ENCODE data around the gene RBMS1. TPM values are rescaled to one million over a fixed set of nuclear protein-coding genes. Genes with fewer than 3 reads are reported as not detected.

The RBMS1 gene
- total RNA-seq, 1 donor from 2014 or later: 10.2 TPM

- DNase-seq (ENCODE audit: low spot score in 2 of 2) (peak; percentile 55 to 73), FAIRE-seq (no peak)
Measured at GRCh38 chr2:160269803-160270570, 223.6 kb downstream of the RBMS1 start.

DNA sequence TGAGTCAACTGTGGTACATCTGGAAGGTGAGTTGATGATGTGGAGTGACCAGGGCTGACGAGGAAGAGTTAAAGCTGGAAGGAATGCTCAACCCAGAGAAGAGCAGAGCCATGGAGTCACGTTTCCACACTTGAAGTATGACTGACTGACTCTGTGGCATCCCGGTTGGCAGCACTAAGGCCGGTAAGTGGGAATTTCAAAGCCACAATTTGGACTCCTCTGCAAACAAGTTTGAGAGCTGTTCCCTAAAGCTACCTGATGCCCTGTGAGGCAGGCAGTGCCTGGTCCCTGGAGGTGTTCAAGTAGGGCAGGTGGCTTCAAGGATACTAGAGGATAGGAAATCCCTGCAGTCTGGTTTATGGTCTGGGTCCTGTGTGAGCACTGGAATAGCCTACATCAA is 224.2 kb downstream of the RBMS1 start:
- DNase-seq (ENCODE audit: low spot score in 2 of 2) (peak in 1 of 2 donors; percentile 11), FAIRE-seq (no peak)

DNA sequence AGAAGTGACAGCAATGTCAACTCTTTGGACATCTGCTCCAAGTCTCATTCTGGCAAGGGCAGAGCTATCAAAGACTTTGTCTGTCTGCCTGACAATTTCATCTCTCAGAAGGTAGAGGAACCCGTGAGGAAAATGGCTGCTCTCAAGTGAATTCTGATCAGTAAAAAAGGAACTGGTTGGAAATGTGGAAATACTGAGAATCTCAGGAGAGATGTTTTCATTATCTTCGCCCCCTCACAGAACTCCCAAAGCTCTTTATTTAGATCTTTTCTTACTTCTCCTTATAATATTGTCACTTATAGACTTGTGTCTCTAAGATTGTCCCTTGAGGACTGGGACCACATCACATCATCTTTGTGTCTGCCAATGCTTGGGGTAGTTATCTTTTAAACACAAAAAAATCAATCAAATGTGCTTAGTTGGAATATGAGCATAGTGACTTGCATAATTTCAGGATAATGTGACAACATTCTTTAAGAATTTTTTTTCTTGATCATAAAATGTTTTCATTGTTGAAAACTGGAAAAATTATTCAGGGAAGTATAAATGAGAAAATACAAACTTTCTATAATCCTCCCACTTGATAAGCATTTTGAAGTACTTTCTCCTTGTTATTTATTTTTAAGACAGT is 225.3 kb downstream of the RBMS1 start:
- DNase-seq (ENCODE audit: low spot score in 2 of 2): no peak
- FAIRE-seq: no peak

DNA sequence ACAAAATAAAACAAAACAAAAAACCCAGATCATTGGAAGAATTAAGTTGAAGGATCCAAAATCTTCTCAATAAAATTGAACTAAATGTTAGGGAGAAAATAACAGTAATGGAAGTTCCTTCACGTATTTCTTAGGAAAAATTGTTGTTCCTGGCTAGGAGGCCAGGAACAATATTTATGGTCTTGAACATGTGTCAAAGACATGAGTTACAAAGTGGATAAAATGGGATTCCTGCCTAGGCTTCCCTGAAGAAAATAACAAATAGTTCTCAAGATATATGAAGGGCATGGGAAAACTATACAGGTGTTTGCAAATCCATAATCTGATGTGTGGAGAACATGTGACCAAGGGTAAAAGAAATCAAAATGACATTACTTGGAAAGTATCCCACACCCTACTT is 225.9 kb downstream of the RBMS1 start:
- no peak for FAIRE-seq

DNA sequence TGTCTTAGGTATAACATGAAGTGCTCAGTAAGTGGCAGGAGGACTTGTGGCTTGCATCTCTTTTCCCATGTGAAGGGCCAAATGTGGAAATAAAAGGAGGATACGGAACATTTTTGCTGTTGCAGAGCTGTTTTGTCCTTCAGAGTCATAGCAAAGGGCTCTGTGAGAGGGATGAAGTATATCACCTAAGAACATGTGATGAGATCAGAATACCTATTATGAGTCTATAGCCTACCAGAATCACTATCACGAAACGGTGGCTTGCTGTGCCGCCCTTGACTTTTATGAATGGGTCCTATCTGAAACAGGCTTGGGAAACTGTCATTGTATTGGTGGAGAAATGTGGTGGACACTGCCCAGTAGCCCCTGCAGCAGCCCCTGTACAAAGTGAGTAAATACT is 226.6 kb downstream of the RBMS1 start:
- DNase-seq (ENCODE audit: low spot score in 2 of 2) (no peak), FAIRE-seq (no peak)

More for the DNA sequence above, 225.9 kb downstream of the RBMS1 start:
- no peak for DNase-seq (ENCODE audit: low spot score in 2 of 2)

GRCh38 chr2:160266037-160266551 is 227.5 kb downstream of the RBMS1 start:
- DNase-seq (ENCODE audit: low spot score in 2 of 2): no peak
- no peak for FAIRE-seq

DNA sequence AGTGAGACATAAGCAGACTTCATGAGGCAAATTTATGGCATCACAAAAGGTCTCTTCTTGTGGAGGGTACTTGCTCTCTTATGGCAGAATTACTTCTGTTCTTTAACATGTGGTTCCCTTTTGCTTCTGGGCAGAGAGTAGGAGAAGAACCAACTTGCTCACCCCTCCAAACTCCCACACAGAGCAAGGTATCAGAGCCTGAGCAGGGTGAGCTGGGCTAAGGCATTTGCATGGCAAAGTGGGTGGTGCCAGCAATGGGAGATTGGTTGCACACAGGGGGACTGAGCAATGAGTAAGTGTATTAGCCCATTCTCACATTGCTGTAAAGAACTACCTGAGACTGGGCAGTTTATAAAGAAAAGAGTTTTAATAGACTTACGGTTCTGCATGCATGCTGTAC is 229.3 kb downstream of the RBMS1 start:
- DNase-seq (ENCODE audit: low spot score in 2 of 2): no peak

DNA sequence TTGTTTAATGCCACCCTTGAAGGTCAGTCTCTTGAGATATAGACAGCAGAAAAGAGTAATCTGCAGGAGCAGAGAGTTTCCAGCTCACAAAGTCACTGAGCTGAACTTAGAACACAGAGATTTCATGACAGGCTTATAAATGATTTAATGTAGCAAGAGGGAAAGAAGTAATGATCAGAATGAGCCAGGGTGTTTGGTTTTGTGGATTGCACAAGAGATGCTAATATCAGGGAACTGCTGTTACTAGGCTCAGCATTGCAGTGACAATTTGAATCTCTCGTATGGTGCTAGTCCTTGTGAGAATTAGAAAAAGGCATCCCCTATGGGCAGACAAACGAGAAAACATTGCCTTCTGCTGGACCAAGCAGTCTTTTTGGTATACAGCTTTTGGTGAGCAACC is 231.9 kb downstream of the RBMS1 start:
- DNase-seq (ENCODE audit: low spot score in 2 of 2) (no peak), FAIRE-seq (no peak)

More for the DNA sequence above, 229.3 kb downstream of the RBMS1 start:
- FAIRE-seq: no peak

- no peak for FAIRE-seq
- no peak for DNase-seq (ENCODE audit: low spot score in 2 of 2)
Measured at GRCh38 chr2:160258492-160258805, 235.2 kb downstream of the RBMS1 start.

DNA sequence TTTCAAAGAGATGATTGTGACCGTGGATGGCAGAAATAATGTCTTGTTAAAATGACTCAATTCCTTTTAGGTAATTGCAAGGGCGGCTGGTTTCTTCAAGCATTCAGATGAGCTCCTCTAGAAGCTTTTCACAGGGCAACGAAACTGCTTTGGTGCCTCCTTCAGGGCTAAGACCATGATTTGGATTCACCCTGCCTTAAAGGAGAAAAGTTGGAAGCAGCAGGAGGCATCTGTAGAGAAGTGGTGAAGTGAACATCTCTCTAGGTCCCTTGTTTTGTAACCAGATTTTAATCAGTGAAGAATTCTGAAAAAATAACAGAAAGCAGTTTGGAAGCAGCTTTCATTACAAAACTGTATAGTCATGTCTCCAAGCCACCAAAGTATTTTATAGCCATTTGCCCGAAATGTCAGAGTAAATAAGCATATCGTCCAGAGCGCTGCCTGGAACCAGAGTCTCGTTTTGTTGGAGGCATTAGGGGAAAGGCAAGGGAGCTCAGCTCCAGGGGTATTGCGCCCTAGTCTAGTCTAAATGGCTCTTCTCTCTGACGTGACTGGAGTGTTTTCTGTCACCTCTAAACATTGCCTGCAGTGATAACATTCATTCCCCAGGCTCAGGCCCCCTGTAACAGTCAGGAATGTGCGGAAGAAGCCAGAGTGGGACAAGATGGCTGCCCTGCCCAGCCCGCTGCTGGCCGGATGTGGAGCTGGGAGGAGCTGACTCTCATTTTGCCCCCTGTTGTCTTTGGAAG is 235.7 kb downstream of the RBMS1 start:
- no peak for FAIRE-seq
- no peak for DNase-seq (ENCODE audit: low spot score in 2 of 2)

DNA sequence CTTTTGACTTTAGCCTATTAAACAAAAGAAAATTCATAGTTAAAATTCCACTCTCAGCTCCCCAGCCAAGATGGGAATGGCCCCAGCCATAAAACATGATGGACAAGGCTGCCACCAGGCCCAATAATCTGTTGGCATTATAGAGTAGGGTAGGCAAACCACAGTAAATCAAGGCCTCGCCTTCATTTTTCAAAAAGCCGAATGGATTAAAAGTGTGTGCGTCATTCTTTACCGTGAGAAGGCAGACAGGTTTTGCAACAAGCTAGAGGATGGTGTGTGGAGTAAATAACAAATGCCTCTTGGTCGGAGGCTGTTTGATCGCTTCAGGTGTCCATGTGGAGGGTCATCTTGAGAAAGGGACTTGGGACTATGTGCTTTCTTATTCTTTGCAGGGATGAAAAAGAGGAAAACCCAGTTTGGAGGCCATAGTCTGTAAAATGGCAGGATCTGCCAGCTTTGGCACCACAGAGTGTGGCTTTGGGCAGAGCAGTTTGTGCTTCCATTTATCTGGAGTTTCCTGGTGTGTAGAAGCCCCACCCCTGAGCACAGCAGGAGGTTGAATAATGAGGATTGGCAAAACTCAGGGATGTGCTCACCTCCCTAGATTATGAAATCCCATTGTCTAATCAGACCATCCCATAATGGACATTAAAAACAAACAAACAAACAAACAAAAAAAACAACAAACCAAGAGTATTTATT is 236.4 kb downstream of the RBMS1 start:
- no peak for FAIRE-seq
- no peak for DNase-seq (ENCODE audit: low spot score in 2 of 2)

GRCh38 chr2:160256507-160256906 is 237.1 kb downstream of the RBMS1 start:
- FAIRE-seq: no peak

DNA sequence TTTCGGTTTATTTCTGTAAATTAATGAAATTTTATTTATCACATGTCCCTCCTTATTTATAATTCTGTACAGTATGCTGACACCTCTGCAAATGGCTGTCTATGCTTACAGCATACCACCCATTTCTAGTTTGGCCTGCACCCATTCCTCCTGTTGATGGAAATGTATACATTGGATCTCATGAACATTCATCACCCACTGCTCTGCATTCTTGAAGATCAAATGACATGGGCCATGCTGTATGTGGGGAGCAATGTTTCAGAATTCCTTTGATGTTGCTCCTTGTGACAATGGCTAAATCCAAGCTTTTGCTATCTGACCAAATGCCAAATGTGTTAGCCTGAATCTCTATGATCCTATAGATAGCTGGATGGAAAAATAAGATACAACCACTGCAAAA is 238.2 kb downstream of the RBMS1 start:
- DNase-seq (ENCODE audit: low spot score in 2 of 2) (no peak), FAIRE-seq (no peak)

More at GRCh38 chr2:160256507-160256906, 237.1 kb downstream of the RBMS1 start:
- no peak for DNase-seq (ENCODE audit: low spot score in 2 of 2)

- no peak for FAIRE-seq
- DNase-seq (ENCODE audit: low spot score in 2 of 2): no peak
Measured at GRCh38 chr2:160254189-160254762, 239.3 kb downstream of the RBMS1 start.

GRCh38 chr2:160253440-160254188 is 240.0 kb downstream of the RBMS1 start:
- no peak for DNase-seq (ENCODE audit: low spot score in 2 of 2)
- no peak for FAIRE-seq

DNA sequence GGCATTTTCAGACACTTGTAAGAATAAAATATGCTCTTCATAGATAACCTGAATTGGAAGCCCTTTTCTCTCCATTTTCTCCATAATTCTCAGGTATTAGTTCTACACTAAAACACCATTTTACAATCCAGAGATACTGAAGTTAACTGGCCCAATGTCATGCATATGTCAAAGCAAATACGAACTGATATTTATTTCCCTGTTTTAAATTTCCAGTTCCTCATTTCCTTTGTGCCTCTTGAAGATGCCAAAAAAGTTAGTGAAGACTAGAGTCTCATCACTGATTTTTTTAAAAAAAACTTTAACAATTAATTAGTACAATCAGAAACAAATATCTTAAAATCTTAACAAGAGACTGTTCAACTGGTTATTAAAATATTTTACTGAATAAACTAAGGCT is 240.7 kb downstream of the RBMS1 start:
- no peak for DNase-seq (ENCODE audit: low spot score in 2 of 2)
- FAIRE-seq: no peak

- peak; percentile 18 to 46 for DNase-seq (ENCODE audit: low spot score in 2 of 2)
- peak; percentile 58 for FAIRE-seq
Measured at GRCh38 chr2:160252278-160252887, 241.2 kb downstream of the RBMS1 start.

- FAIRE-seq: no peak
- DNase-seq (ENCODE audit: low spot score in 2 of 2): no peak
Measured at GRCh38 chr2:160251569-160251968, 242.0 kb downstream of the RBMS1 start.

- FAIRE-seq (no peak), DNase-seq (ENCODE audit: low spot score in 2 of 2) (no peak)
Measured at GRCh38 chr2:160249876-160250275, 243.7 kb downstream of the RBMS1 start.
